ENCODE measurements around the gene XXYLT1.

XXYLT1 gene

DNA sequence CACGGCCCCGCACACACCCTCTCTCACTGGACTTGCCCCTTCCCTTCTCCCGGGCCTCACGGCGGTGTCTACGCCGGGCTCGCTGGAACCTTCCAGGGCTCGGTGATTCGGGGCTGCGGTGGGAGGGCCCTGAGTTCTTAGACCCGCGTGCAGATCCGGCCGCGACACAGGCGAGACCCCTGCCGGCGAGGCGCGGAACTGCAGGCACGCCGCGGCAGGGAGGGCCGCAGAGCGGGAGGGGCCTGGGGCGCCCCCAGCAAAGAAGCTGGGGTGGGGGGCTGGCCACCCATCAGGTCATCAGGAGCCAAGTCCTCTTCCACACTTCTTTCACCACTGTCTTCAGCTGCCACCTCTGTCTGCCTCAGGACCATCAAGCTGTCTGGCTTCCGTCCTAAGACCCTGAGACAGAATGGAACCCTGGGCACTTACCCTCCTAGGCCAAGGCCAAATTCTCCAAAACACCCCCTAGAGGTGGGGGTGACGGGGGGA lies 164.5 kb downstream of the XXYLT1 start (continued):
- TF ChIP-seq, protein P1, sequence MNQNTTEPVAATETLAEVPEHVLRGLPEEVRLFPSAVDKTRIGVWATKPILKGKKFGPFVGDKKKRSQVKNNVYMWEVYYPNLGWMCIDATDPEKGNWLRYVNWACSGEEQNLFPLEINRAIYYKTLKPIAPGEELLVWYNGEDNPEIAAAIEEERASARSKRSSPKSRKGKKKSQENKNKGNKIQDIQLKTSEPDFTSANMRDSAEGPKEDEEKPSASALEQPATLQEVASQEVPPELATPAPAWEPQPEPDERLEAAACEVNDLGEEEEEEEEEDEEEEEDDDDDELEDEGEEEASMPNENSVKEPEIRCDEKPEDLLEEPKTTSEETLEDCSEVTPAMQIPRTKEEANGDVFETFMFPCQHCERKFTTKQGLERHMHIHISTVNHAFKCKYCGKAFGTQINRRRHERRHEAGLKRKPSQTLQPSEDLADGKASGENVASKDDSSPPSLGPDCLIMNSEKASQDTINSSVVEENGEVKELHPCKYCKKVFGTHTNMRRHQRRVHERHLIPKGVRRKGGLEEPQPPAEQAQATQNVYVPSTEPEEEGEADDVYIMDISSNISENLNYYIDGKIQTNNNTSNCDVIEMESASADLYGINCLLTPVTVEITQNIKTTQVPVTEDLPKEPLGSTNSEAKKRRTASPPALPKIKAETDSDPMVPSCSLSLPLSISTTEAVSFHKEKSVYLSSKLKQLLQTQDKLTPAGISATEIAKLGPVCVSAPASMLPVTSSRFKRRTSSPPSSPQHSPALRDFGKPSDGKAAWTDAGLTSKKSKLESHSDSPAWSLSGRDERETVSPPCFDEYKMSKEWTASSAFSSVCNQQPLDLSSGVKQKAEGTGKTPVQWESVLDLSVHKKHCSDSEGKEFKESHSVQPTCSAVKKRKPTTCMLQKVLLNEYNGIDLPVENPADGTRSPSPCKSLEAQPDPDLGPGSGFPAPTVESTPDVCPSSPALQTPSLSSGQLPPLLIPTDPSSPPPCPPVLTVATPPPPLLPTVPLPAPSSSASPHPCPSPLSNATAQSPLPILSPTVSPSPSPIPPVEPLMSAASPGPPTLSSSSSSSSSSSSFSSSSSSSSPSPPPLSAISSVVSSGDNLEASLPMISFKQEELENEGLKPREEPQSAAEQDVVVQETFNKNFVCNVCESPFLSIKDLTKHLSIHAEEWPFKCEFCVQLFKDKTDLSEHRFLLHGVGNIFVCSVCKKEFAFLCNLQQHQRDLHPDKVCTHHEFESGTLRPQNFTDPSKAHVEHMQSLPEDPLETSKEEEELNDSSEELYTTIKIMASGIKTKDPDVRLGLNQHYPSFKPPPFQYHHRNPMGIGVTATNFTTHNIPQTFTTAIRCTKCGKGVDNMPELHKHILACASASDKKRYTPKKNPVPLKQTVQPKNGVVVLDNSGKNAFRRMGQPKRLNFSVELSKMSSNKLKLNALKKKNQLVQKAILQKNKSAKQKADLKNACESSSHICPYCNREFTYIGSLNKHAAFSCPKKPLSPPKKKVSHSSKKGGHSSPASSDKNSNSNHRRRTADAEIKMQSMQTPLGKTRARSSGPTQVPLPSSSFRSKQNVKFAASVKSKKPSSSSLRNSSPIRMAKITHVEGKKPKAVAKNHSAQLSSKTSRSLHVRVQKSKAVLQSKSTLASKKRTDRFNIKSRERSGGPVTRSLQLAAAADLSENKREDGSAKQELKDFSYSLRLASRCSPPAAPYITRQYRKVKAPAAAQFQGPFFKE (tag by site-specific recombination; IDR thresholded peaks at IDR 0.05; ENCODE audit: borderline replicate concordance), result no peak
- peak; percentile 82; the same call in 1 of the 2 replicates for TF ChIP-seq ZNF2 (tag by site-specific recombination; IDR thresholded peaks at IDR 0.05)
- TF ChIP-seq KLF9 (tag by site-specific recombination; IDR thresholded peaks at IDR 0.05; ENCODE audit: low read depth), result peak; percentile 45; the same call in 1 of the 2 replicates
- no peak for TF ChIP-seq ZSCAN23 (tag by site-specific recombination; IDR thresholded peaks at IDR 0.05)
- TF ChIP-seq ZNF140 (tag by site-specific recombination; IDR thresholded peaks at IDR 0.05), result no peak
- TF ChIP-seq ZNF549 (tag by site-specific recombination; IDR thresholded peaks at IDR 0.05), result no peak
- TF ChIP-seq ZNF747 (tag by site-specific recombination; IDR thresholded peaks at IDR 0.05), result no peak
- TF ChIP-seq, protein P2, sequence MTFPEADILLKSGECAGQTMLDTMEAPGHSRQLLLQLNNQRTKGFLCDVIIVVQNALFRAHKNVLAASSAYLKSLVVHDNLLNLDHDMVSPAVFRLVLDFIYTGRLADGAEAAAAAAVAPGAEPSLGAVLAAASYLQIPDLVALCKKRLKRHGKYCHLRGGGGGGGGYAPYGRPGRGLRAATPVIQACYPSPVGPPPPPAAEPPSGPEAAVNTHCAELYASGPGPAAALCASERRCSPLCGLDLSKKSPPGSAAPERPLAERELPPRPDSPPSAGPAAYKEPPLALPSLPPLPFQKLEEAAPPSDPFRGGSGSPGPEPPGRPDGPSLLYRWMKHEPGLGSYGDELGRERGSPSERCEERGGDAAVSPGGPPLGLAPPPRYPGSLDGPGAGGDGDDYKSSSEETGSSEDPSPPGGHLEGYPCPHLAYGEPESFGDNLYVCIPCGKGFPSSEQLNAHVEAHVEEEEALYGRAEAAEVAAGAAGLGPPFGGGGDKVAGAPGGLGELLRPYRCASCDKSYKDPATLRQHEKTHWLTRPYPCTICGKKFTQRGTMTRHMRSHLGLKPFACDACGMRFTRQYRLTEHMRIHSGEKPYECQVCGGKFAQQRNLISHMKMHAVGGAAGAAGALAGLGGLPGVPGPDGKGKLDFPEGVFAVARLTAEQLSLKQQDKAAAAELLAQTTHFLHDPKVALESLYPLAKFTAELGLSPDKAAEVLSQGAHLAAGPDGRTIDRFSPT (tag by site-specific recombination; IDR thresholded peaks at IDR 0.05), result no peak
- no peak for TF ChIP-seq OSR2 (tag by site-specific recombination; IDR thresholded peaks at IDR 0.05)
- TF ChIP-seq ZNF311 (tag by site-specific recombination; IDR thresholded peaks at IDR 0.05; ENCODE audit: borderline replicate concordance), result no peak
- no peak for TF ChIP-seq ZNF623 (tag by site-specific recombination; IDR thresholded peaks at IDR 0.05)
- no peak for TF ChIP-seq ZNF138 (tag by site-specific recombination; IDR thresholded peaks at IDR 0.05; ENCODE audit: borderline replicate concordance)
- no peak for TF ChIP-seq ZNF521 (tag by site-specific recombination; IDR thresholded peaks at IDR 0.05)
- no peak for TF ChIP-seq ZNF768 (tag by site-specific recombination; IDR thresholded peaks at IDR 0.05)
- 0 out of 2 replicates have a peak, but pooled peaks have one; percentile 13 for TF ChIP-seq SP7 (tag by site-specific recombination; IDR thresholded peaks at IDR 0.05)
- TF ChIP-seq ZNF132 (tag by site-specific recombination; IDR thresholded peaks at IDR 0.05; ENCODE audit: borderline replicate concordance), result no peak
- TF ChIP-seq KLF8 (tag by site-specific recombination; IDR thresholded peaks at IDR 0.05), result no peak
- TF ChIP-seq ZNF785 (tag by site-specific recombination; IDR thresholded peaks at IDR 0.05), result no peak
- TF ChIP-seq KLF7 (tag by site-specific recombination; IDR thresholded peaks at IDR 0.05; ENCODE audit: borderline replicate concordance), result no peak
- TF ChIP-seq, protein P3, sequence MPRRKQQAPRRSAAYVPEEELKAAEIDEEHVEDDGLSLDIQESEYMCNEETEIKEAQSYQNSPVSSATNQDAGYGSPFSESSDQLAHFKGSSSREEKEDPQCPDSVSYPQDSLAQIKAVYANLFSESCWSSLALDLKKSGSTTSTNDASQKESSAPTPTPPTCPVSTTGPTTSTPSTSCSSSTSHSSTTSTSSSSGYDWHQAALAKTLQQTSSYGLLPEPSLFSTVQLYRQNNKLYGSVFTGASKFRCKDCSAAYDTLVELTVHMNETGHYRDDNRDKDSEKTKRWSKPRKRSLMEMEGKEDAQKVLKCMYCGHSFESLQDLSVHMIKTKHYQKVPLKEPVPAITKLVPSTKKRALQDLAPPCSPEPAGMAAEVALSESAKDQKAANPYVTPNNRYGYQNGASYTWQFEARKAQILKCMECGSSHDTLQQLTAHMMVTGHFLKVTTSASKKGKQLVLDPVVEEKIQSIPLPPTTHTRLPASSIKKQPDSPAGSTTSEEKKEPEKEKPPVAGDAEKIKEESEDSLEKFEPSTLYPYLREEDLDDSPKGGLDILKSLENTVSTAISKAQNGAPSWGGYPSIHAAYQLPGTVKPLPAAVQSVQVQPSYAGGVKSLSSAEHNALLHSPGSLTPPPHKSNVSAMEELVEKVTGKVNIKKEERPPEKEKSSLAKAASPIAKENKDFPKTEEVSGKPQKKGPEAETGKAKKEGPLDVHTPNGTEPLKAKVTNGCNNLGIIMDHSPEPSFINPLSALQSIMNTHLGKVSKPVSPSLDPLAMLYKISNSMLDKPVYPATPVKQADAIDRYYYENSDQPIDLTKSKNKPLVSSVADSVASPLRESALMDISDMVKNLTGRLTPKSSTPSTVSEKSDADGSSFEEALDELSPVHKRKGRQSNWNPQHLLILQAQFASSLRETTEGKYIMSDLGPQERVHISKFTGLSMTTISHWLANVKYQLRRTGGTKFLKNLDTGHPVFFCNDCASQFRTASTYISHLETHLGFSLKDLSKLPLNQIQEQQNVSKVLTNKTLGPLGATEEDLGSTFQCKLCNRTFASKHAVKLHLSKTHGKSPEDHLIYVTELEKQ (tag by site-specific recombination; IDR thresholded peaks at IDR 0.05; ENCODE audit: borderline replicate concordance), result no peak
- TF ChIP-seq ZEB2 (tag by site-specific recombination; IDR thresholded peaks at IDR 0.05), result no peak
- TF ChIP-seq, protein P4, sequence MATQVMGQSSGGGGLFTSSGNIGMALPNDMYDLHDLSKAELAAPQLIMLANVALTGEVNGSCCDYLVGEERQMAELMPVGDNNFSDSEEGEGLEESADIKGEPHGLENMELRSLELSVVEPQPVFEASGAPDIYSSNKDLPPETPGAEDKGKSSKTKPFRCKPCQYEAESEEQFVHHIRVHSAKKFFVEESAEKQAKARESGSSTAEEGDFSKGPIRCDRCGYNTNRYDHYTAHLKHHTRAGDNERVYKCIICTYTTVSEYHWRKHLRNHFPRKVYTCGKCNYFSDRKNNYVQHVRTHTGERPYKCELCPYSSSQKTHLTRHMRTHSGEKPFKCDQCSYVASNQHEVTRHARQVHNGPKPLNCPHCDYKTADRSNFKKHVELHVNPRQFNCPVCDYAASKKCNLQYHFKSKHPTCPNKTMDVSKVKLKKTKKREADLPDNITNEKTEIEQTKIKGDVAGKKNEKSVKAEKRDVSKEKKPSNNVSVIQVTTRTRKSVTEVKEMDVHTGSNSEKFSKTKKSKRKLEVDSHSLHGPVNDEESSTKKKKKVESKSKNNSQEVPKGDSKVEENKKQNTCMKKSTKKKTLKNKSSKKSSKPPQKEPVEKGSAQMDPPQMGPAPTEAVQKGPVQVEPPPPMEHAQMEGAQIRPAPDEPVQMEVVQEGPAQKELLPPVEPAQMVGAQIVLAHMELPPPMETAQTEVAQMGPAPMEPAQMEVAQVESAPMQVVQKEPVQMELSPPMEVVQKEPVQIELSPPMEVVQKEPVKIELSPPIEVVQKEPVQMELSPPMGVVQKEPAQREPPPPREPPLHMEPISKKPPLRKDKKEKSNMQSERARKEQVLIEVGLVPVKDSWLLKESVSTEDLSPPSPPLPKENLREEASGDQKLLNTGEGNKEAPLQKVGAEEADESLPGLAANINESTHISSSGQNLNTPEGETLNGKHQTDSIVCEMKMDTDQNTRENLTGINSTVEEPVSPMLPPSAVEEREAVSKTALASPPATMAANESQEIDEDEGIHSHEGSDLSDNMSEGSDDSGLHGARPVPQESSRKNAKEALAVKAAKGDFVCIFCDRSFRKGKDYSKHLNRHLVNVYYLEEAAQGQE (tag by site-specific recombination; IDR thresholded peaks at IDR 0.05), result no peak
- no peak for TF ChIP-seq GLI2 (tag by site-specific recombination; IDR thresholded peaks at IDR 0.05; ENCODE audit: borderline replicate concordance, low read depth)

Measured in HEK293 (cell line).